Measurements from ENCODE around the gene AKAP8L.
"Not testable (repeated sequence)": the region's sequence is repeated elsewhere in the genome, so short reads cannot be mapped to it uniquely, and the experiment has no call there.

AKAP8L gene

DNA sequence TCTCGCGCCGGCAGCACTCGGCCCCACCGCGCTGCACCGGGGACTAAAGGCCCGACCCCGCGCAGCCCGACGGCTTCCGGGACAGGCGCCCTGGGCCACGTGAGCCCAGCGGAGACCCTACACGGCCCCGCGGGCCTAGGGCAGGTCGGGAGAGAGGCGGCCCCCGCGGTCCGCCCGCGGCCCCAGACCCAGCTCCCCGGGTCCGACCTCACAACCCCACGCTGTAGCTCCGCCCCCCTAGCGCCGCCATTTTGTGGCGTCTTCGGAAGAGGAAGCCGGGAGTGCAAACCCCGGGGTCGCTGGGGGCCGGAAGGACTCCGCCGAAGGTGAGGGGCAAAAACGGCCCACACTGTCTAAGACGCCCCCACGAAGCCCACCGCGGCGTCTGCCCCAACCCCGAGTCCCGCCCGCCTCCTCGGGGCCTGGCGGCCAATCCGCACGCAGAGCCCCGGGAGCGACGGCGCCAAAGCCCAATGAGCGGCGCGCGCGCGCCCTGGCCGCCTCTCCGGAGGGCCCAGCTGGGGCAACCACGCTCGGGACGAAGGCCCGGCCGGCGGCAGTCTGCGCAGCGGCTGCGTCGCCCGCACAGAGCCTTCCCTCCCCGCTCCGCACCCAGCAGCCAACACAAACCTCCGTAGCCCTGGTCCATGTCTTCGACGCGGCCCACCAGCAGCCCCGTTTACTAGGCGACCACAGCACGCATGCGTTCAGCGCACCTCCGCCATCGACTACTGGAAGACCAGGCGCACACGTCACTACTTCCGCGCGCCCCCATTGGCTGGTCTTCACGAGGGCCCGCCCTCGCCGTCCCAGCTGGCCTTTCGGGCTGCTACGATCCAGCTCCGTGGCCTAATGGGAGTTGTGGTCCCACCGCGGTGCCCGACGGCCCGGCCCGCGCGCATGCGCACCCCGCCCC, 39.4 kb downstream of the AKAP8L start, which contains the start of gene AKAP8:
TSS of gene AKAP8 (minus strand) at position 705 of the 916 bp plus-strand sequence. CDS start at position 649, 56 bp downstream.
- DNase-seq: peak; percentile 97 to 99

DNA sequence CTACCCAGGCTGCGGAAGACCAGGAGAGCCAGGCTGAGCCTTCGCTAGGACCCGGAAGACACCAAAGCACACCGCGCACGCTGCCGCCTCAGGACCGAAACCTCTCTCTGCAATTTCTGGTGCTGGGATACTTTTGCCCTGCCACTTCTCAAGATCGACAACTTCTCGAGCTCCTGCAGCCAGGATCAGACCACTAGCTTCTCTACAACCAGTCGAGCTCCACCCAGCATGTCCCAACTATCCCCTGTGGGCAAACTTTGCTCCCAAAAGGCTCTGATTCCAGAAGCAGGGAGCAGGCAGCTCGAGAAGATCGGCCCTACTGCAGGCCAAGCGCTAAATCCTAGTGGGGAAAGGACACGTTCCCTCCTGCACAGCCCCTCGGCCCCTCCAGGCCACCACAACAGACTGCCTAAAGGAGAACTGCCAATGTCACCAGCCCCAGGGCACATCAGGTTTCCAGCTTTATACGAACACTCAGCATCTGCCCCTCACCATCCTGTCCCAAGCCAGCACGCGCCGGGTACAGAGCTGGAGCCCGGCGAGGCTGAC, 40.2 kb downstream of the AKAP8L start:
- peak; percentile 25 to 51 for DNase-seq

DNA sequence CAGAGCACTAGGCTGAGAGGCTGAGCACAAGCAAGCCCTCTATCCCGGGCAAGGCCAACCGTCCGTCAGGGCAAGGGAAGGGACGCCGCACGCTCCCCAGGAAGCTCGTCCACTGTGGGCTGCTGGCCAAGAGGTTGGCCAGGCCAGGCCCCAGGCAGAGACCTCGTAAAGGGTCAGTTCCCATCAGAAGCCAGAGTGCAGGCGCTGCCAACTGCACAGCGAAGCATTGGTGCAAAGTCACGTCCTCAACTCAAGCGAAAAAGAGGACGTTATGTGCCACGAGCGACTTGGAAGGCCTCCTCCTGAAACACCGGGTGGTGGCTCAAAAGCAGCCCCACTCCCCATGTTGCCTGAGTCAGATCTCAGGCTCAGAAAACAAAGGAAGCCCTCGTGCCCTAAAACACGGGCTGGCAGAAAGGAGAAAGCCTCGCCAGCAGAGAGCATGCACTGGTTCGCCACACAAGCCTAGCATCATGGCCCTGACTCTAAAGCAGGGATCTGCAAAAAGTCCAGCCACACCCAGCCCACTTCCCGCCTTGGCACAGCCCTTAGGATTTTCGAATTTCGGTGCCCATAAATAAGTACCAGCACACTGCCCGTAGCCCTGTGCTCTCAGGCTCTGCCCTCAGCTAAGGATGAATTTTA, 43.9 kb downstream of the AKAP8L start:
- no peak for DNase-seq

DNA sequence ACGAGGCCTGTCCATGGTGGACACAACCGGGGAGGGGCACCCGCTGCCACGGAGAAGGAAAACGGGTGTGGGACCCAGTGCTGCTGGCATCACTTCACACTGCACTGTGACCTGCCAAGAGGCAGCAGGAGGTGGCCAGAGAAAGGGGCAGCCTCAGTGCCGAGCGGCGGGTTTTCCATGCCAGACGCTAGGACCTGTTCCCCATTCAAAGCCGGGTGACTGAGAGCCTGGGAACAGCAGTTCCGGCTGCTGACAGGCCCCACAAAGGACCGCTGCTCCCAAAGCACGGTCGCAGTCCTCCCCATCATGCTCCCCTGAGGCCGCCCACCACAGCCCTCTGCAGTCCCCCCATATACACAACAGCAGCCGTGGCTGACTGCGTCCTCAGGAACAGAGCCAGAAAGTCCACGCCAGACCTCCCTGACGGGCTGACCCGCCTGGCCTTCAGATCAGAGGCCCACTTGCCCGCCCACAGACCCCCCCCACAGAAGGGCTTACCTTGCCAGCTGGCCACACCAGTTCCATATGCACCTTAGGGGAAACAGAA, 44.6 kb downstream of the AKAP8L start:
- DNase-seq: no peak

DNA sequence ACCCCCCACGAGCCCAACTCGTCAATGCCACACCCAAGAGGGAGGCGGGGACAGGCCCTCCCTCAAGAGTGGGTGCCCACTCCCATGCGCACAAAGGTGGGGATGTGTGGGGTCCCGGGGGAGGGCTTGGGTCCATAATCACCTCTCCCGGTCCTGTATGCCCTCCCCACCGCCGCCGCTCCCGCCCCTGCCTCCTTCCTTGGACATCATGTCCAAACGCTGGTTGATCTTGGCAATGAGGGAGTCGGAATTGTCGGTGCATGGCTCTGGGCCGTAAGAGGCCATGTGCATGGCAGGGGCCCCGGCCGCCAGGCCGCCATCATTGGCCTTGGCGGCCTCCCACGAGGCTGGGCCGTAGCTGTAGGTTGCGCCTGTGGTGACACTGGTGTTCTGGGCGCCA, 45.1 kb downstream of the AKAP8L start:
- DNase-seq: no peak

DNA sequence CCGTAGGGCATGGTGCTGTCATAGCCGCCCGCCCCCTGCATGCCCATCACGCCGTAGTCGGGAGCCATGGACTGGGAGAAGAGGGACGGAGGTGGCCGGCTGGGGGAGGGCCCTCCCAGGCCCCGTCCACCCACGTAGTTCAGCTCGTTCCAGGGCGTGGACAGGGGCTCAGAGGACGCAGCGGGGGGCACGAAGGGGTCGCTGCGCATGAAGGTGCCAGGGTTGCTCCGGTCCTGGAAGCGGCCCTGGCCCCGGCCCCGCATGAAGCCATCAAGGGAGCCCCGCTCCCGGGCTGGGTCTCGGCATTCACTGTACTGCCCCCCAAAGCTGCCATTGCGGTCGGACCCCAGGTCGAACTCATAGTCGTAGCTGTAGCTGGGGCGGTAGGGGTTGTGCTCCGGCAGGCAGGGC, 45.9 kb downstream of the AKAP8L start:
- no peak for DNase-seq

DNA sequence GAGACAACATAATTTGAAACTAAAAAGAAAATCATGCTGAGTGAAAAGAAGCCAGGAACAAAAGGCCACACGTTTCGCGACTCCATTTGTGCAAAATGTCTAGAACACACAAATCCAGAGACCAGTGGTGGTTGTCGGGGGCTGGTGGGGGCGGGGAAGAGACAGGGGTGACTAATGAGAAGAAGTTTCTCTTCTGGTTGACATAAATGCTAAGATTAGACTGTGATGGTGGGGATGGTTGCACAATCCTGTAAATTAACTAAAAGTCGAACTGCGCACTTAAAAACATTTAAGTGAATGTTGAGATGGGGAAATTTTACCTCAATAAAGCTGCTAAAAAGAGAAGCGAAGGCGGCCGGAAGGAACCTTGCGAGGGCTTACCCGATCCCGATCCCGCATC, 46.3 kb downstream of the AKAP8L start:
- no peak for DNase-seq

DNA sequence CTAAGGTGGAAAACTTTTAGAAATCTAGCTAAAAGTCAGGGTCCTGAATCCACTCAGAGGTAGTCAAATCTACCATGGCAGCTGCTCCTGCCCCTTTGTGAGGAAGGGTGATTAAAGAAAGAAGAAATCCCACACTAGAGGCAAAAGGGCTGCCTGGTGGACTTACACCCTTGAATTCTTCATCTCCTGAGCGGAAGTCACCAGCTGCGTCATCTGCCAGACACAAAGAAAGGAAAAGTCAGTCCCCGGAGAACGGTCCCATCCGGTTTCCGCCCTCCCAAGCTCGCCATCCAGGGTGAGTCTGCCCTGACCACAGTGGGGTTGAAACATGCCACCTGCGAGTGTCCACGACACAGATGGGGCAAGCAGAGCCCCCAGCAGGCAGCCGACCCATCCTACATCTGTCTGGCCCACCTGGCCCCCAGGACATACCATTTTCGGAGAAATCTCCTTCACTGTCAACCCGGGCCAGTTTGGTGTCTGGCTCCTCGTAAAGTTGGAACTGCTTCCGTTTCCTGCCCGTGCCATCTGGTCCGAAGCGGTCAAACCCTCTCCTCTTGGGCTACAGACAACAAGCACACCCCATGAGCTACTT, 46.9 kb downstream of the AKAP8L start:
- no peak for DNase-seq

DNA sequence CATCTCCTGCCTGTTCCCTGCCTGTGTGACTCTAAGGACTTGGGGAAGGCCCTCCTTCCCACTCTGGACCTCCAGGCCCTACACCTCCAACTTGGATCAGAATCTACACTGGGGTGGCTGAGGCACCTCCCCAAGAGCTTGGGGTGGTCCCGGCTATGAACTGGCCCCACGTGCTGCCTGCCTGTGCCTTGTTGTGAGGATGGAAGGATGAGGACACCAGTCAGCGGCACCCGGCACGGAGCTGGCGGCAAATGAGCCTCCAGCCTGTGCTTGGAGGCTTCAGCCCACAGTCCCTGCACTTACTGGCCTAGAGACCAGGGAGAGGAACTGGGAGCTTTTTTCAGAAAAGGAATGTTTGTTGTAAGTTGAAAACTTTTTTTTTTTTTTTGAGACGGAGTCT, 47.7 kb downstream of the AKAP8L start:
- no peak for DNase-seq

DNA sequence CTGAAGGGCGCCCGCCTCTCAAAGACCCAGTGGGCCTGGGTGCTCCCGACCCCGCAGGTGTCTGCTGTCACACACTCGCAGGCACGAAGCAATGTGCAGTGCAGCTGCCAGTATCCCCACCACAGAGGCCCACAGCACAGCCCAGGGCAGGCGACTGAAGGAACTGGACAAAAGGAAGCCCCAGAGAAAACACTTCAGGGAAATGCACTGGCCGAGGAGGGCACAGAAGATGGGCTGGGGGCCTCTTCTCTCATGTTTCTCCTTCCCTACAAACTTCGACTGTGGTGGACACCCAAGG, 49.2 kb downstream of the AKAP8L start:
- no peak for DNase-seq

DNA sequence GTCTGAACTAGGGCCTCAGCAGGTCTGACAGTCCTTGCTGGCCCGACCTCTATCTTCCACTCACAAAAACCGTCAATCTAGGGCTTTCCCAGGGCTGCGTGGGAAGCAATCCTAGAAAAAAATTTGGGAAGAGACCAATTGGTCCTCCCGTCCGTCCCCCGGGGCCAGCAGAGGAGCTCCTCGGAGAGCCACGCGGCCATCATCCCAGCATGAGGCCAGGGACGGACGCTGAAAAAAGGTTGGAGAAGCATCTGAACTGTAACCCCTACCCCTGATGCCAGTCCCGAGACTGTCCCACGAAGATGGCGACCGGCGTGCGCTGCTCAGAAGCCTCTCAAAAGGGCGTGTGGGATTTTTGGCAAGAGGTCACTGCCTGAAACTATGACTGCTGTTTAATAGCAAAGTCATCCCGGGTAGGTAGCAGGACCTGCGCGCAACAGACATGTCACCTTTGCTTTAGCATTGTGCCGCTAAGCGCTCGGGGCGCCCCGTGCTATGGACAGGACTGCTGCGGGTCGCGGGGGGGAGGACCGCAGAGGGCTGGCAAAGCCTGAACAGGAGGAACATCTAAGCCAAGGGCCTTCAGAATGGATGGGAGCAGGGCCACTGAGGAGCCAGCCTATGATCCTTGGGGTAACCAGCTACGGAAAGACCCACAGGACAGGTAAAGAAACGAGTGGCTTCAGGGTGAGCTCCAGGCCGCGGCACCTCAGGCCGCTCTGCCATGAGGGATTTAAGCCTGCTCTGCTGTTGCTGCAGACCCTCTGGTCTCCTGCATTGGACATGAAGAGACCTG, 49.8 kb downstream of the AKAP8L start:
- DNase-seq: no peak

DNA sequence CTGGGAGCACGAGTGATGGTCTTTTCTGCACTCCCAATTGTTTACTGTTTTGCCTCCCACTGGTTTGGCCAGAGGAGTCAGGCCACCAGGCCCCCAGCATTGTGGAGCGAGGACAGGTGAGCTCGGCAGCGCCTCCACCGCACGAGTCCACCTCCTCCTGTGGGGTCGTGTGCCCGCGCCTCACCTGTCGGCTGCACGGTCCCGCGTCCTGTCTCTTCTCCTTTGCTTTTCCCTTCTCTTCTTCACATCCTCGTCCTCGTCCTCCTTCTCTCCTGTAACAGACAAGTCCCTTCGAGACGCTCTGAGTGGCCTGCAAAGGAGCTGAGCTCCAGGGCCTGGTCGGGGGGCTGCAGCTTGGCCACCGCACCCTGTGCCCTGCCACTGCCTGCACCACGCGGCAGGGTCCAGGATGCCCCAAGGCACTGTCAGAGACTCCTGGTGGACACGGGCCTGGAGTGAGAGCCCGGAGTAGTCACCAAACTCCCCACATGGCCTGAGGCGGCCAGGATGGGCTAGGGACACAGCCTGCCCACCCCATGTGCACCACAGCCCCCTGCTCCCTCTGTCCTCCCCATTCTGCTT, 50.6 kb downstream of the AKAP8L start:
- no peak for DNase-seq

DNA sequence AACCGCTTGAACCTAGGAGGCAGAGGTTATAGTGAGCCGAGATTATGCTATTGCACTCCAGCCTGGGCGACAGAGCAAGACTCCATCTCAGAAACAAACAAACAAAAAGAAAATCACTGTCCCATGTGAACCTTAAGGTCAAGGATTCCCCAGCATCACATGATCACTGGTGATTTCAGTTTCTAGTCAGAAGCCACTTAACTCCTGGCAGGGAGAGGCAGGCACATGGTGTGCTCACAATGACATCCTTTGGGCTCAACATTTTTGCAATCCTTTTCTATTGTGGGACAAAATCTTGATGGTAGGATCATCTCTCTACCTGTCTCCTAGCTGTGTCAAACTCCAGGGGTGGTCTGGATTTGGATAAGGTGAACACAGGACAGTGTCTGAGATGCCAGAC, 51.3 kb downstream of the AKAP8L start:
- no peak for DNase-seq

DNA sequence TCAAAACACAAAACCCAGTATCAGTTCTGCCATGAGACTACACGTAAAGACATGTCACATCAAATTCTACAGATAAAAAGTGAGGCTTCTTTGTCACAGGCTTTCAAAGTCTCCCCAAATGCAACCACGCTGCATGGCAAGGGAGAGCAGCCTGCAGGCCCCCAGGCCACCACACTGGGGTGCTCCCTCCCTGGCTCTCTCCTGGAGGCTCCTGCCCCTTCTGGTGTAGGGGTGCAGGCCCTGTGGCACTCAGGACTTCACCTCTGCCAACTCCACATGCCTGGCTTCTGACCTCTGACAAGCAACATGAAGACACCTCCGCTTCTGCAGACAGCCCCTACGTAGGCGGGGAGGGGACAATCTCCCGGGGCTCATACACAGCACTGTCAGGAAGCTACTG, 53.5 kb downstream of the AKAP8L start:
- no peak for DNase-seq

DNA sequence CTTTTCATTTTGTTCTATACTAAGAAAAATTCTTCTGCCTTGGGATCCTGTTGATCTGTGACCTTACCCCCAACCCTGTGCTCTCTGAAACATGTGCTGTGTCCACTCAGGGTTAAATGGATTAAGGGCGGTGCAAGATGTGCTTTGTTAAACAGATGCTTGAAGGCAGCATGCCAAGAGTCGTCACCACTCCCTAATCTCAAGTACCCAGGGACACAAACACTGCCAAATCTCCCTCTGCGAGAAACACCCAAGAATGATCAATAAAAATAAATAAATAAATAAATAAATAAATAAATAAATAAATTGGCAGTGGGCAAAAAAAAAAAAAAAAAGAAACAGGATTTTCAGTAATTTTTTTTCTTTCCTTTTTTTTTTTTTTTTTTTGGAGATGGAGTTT, 55.0 kb downstream of the AKAP8L start:
- peak in 1 of 2 experiments; percentile 53 for DNase-seq

DNA sequence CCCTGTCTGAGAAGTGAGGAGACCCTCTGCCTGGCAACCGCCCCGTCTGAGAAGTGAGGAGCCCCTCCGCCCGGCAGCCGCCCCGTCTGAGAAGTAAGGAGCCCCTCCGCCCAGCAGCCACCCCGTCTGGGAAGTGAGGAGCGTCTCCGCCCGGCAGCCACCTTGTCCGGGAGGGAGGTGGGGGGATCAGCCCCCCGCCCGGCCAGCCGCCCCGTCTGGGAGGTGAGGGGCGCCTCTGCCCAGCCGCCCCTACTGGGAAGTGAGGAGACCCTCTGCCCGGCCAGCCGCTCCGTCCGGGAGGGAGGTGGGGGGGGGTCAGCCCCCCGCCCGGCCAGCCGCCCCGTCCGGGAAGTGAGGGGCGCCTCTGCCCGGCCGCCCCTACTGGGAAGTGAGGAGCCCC, 55.7 kb downstream of the AKAP8L start:
- DNase-seq: not testable (repeated sequence)

DNA sequence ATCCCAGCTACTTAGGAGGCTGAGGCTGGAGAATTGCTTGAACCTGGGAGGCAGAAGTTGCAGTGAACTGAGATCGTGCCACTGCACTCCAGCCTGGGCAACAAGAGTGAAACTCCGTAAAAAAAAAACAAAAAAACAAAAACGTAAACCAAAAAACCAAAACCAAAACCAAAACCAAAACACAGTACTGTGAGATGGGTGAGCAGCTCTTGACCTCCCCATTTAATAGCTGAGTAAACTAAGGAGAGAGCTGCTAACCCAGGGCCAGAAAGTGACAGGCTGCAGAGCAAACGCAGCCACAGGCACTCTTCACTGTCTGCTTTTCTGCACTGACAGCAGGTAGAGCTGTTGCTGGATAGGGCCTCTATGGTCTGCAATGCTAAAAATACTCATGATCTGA, 58.8 kb downstream of the AKAP8L start:
- not testable (repeated sequence) for DNase-seq

DNA sequence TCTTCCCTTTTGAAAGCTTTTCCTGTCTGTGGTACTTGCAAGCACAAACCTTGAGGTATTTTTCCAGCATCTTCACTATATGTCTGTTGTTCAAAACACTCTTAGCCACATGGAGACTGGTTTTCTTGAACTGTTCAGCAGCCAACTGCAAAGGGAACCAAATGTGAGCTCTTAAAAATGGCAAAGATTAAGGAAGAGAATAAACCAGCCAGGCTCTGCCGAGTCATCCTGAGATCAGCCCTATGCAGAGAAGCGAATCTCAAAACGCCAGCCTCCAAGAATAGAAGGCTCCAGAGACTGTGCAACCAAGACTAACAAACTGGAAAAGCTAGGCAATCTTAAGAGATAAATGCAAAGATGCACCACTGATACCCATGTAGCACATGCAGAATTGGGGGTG, 59.9 kb downstream of the AKAP8L start:
- DNase-seq: no peak

DNA sequence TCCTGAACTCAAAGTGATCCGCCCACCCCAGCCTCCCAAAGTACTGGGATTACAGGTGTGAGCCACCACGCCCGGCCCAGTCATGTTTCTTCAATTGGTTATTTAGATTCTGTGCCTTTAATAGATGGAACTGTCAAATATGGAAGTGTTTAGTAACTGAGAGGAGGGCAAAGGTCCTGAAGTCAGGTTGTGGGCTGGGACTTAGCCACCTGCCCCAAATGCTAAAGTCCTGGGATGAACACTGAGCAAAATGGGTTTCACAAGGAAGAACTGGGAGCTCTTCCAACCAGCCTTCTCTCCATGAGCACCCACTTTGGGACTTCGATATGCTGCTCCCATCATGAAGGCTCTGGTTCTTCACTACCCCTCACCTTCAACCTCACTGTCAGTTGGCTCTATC, 60.9 kb downstream of the AKAP8L start:
- DNase-seq: no peak

DNA sequence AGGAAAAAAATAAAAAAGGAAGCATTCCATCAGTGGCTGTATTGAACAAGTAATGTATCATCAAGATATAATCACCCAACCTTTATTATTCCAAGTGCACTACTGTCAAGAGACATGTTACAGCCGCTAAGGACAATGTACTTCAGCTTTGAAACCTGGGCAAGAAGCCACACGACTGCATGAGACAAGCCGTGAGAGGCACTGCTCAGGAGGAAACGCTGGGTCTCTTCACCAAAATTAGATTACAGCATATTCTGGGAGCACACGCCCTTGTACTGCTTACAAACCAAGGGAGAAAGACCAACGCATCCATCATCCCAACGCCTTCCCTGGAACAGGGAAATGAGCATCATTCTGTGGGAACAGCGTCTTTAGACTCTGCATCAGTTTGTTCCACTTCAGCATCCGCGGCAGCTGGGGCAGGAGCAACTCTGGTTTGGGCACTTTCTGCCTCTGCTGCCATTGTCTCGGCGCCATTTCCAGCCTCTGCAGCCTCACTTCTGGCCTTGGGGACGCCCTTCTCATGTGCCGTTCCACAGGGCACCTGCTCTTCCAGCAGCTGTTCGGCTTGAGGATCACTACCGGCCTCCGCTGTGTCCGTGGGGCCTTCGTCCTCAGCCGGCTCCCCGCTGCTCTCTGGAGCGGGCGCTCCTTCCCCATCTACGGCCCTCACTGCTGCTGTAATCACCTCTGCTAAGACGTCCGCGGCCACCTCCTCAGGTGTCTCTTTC, 64.1 kb downstream of the AKAP8L start:
- peak in 1 of 2 experiments; percentile 16 for DNase-seq

DNA sequence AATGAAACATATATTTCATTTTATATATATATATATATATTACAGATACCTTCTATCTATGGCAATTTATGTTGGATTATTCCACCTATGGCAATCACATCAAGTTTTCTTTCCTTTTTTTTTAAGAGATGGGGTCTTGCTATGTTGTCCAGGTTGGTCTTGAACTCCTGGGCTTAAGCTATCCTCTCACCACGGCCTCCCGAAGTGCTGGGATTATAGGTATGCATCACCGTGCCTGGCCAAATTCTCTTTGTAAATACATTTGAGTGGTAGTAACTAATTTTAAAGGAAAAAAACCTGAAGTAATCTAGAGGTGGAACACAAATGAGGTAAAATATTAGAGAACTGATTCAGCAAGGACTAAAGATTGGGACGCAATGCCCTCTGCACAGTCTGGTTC, 64.9 kb downstream of the AKAP8L start:
- DNase-seq: no peak
